RWPE1 (cell line): ENCODE results near the gene TRA2A.

Experiments
- CTCF ChIA-PET: fragments of 350-600 bp; sonication (Branson Sonifier 250); formaldehyde crosslinking; extraction: SDS; loops from one replicate; lab custom pipeline; 2021; lab: Yijun Ruan, JAX
- POLR2A ChIA-PET: fragments of 400-600 bp; formaldehyde crosslinking; extraction: SDS; loops from one replicate; lab custom pipeline; 2020; ENCODE audit warnings: antibody characterized with exemption; ENCODE audit not compliant: low non-redundant PET; lab: Yijun Ruan, JAX
- DNase-seq: peaks from one replicate; pipeline ENCODE4 v3.0.0; 2012; ENCODE audit warnings: low spot score
- H3K27ac ChIP-seq: fragments of 450-650 bp; 2 replicates; pipeline ENCODE4 v1.5.1; 2017
- TF ChIP-seq, protein P1 (sequence below): fragments of 450-650 bp; conservative IDR thresholded peaks from 2 replicates; pipeline ENCODE4 v1.5.1; 2017; ENCODE audit warnings: low read depth, mild to moderate bottlenecking

Gene TRA2A

DNA sequence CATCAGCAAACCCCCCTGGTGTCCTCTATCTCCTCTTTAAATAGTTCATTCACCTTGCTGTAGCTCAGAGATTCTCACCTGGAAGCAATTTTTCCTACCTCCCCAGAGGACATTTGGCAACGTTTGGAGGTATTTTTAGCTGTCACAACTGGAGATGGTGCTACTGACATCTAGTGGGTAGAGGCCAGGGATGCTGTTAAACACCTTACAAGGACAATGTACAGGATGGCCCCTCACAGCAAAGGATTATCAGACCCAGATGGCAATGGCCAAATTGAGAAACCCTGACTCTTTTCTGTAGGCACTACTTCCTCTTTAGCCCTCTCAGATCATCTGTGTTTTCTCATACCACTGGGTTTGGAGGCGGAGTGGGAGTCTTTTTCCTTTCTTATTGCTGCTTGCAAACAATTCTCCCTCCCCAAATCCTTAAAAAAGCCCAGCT, 13.2 kb upstream of the TRA2A start:
- ChIA-PET POLR2A (no interaction called here), CTCF (interaction anchor here (0.6 to 1.5 kb wide), 14 partner anchors 15 to 272 kb away, joined by 3 to 10 read pairs (median 4); no protein-coding TSS in a partner anchor)
- DNase-seq, result peak; percentile 61
- TF ChIP-seq, protein P1, sequence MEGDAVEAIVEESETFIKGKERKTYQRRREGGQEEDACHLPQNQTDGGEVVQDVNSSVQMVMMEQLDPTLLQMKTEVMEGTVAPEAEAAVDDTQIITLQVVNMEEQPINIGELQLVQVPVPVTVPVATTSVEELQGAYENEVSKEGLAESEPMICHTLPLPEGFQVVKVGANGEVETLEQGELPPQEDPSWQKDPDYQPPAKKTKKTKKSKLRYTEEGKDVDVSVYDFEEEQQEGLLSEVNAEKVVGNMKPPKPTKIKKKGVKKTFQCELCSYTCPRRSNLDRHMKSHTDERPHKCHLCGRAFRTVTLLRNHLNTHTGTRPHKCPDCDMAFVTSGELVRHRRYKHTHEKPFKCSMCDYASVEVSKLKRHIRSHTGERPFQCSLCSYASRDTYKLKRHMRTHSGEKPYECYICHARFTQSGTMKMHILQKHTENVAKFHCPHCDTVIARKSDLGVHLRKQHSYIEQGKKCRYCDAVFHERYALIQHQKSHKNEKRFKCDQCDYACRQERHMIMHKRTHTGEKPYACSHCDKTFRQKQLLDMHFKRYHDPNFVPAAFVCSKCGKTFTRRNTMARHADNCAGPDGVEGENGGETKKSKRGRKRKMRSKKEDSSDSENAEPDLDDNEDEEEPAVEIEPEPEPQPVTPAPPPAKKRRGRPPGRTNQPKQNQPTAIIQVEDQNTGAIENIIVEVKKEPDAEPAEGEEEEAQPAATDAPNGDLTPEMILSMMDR, result peak; percentile 93
- no peak overlapping the region for H3K27ac ChIP-seq

DNA sequence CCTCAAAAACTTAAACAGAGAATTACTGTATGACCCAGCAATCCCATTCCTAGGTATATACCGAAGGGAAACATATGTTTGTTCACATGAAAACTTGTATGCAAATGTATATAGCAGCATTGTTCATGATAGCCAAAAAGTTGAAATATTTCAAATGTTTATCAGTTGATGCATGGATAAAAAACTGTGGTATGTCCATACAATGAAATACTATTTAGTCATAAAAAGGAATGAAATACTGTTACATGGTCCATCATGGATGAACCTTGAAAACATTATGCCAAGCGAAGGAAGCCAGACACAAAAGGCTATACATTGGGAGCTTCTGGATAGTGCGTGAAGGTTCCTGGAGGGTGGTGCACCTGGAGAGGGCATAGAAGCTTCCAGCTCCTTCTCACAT, 11.0 kb upstream of the TRA2A start:
- no peak for DNase-seq
- TF ChIP-seq, protein P1, result no peak
- POLR2A ChIA-PET, result no interaction called here
- no peak overlapping the region for H3K27ac ChIP-seq
- CTCF ChIA-PET, result interaction anchor here (0.7 to 1.2 kb wide), 2 partner anchors 112 to 281 kb away, joined by 3 read pairs; no protein-coding TSS in a partner anchor

DNA sequence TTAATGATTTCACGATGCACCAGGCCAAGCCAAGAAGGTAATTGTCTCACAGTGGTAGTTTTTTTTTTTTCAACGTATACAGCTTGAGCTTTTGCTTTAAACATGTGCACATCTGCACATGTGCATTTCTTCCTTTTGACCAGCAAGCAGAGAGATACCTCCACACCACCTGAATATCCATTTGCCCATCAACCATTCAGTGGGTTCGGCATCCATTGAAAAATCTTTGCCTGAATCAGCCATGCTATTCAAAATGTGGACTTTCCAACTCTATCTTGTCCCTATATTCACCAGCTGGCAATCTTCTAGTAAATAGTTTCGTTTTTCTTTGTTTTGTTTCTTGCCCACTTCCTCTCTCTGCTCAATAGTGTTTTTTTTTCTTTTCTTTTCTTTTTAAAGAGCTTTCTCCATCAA, 7.7 kb upstream of the TRA2A start:
- DNase-seq, result no peak
- TF ChIP-seq, protein P1, result no peak
- H3K27ac ChIP-seq, result no peak overlapping the region
- ChIA-PET CTCF (interaction anchor here (0.6 to 1.2 kb wide), 2 partner anchors 119 to 266 kb away, joined by 3 to 4 read pairs; no protein-coding TSS in a partner anchor), POLR2A (no interaction called here)

DNA sequence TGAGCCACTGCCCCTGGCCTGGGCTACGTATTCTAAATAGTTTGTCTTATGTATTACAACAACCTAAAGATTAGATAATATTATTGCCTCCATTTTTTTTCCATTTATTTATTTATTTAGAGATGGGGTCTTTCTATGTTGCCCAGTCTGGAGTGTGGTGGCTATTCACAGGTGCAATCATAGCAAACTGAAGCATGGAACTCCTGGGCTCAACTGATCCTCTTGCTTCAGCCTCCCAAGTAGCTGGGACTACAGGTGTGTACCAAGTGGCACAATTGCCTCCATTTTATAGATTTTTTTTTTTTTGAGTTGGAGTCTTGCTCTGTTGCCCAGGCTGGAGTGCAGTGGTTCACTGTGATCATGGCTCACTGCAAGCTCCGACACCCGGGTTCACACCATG, 6.5 kb upstream of the TRA2A start:
- CTCF ChIA-PET, result interaction anchor here (0.8 to 1.7 kb wide), 2 partner anchors 8 to 108 kb away, joined by 3 to 5 read pairs; no protein-coding TSS in a partner anchor
- TF ChIP-seq, protein P1, result no peak
- no peak overlapping the region for H3K27ac ChIP-seq
- no peak for DNase-seq
- POLR2A ChIA-PET, result no interaction called here

DNA sequence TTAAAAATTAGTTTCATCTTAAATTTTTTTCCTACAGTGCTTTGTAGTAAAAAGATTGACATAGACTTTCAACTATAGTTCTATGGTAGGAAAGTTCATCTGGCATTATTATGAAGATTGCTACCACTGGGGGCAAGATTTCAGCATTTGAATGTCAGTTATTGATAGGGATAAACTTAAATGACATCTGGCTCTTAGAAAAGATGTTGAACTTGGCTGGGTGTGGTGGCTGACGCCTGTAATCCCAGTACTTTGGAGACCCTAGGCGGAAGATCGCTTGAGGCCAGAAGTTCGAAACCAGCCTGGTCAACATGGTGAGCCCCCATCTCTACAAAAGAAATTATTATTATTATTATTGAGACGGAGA, 1.4 kb upstream of the TRA2A start:
- ChIA-PET POLR2A (no interaction called here), CTCF (interaction anchor here (0.7 kb wide), 2 partner anchors 20 to 61 kb away, joined by 3 to 4 read pairs; no protein-coding TSS in a partner anchor)
- H3K27ac ChIP-seq, result no peak overlapping the region

DNA sequence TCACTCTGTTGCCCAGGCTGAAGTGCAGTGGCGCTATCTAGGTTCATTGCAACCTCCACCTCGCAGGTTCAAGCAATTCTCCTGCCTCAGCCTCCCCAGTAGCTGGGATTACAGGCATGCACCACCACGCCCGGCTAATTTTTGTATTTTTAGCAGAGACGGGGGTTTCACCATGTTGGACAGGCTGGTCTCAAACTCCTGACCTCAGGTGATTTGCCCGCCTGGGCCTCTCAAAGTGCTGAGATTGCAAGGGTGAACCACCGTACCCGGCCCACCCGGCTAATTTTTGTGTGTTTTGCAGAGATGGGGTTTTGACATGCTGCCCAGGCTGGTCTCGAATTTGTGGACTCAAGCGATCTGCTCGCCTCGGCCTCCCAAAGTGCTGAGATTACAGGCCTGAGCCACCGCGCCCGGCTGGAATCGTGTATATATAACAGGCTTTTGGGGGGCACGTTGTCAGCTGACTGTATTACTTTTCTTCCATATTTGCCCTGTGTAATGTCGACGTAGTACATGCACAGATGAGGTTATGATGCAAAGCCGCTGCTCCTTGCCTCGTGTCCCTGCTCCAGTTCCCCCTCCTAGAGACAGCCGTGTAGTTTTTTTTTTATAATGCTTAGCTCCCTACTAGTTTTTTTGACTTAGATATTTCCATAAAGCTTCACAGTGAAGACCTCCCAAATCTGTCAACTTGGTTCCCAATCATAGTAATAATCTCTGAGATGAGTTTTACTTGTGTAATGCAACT, 883 bp upstream of the TRA2A start:
- CTCF ChIA-PET, result interaction anchor here (0.7 kb wide), 3 partner anchors 21 to 175 kb away, joined by 3 to 7 read pairs (median 4); no protein-coding TSS in a partner anchor
- POLR2A ChIA-PET, result no interaction called here
- peak overlapping the region; percentile 89 for H3K27ac ChIP-seq
- TF ChIP-seq, protein P1, result no peak
- no peak for DNase-seq

More for the DNA sequence above, 1.4 kb upstream of the TRA2A start:
- DNase-seq, result no peak
- TF ChIP-seq, protein P1, result 0 out of 2 replicates have a peak, but pooled peaks have one; percentile 21
